GM23338 (cell line): ENCODE data around the gene ABCC6. TPM values are rescaled to one million over a fixed set of nuclear protein-coding genes. Genes with fewer than 3 reads are reported as not detected.

Experiments
- ATAC-seq: fragments of 200-7000 bp; cut with Tn5 transposase; 3 replicates; pipeline ENCODE4 v1.9.1; 2020
- DNase-seq: peaks from one replicate; pipeline ENCODE4 v3.0.0-alpha.2; 2015; ENCODE audit warnings: low spot score
- H2AFZ ChIP-seq: fragments of 200-600 bp; sonication (generic); 2 replicates; pipeline ENCODE4 v1.8.0; 2016; ENCODE audit warnings: antibody characterized with exemption, mild to moderate bottlenecking, moderate library complexity
- H3F3A ChIP-seq: fragments of 200-600 bp; sonication (generic); replicated peaks from 2 replicates; pipeline ENCODE4 v1.8.0; 2017; ENCODE audit warnings: antibody characterized with exemption, mixed run types, low read depth
- H3K27ac ChIP-seq: fragments of 200-600 bp; sonication (generic); 2 replicates; pipeline ENCODE4 v1.6.1; 2016; ENCODE audit warnings: low read depth
- H3K27me3 ChIP-seq: fragments of 200-600 bp; sonication (generic); 2 replicates; pipeline ENCODE4 v1.8.0; 2016; ENCODE audit warnings: mild to moderate bottlenecking, mixed run types, moderate library complexity; ENCODE audit not compliant: insufficient read depth
- H3K36me3 ChIP-seq: fragments of 200-600 bp; sonication (generic); 2 replicates; pipeline ENCODE4 v1.8.0; 2016; ENCODE audit warnings: mild to moderate bottlenecking; ENCODE audit not compliant: insufficient read depth
- H3K4me1 ChIP-seq: fragments of 200-600 bp; sonication (generic); 2 replicates; pipeline ENCODE4 v1.8.0; 2016; ENCODE audit warnings: mild to moderate bottlenecking, moderate library complexity; ENCODE audit not compliant: insufficient read depth
- H3K4me2 ChIP-seq: fragments of 200-600 bp; sonication (generic); 2 replicates; pipeline ENCODE4 v1.7.1; 2017; ENCODE audit warnings: mixed run types
- H3K4me3 ChIP-seq: fragments of 200-600 bp; sonication (generic); 2 replicates; pipeline ENCODE4 v1.6.1; 2016; ENCODE audit warnings: mixed run types
- H3K79me2 ChIP-seq: fragments of 200-600 bp; sonication (generic); replicated peaks from 2 replicates; pipeline ENCODE4 v1.8.0; 2017; ENCODE audit warnings: mild to moderate bottlenecking; ENCODE audit not compliant: insufficient read depth
- H3K9me2 ChIP-seq: fragments of 200-600 bp; sonication (generic); 2 replicates; pipeline ENCODE4 v1.8.0; 2017; ENCODE audit not compliant: insufficient read depth
- H4K20me1 ChIP-seq: fragments of 200-600 bp; sonication (generic); replicated peaks from 2 replicates; pipeline ENCODE4 v1.8.0; 2017; ENCODE audit warnings: mild to moderate bottlenecking; ENCODE audit not compliant: insufficient read depth
- H3K27ac Mint-ChIP-seq: 2 replicates; pipeline ENCODE4 v1.8.0; 2020; ENCODE audit warnings: inconsistent platforms, mild to moderate bottlenecking, moderate library complexity, mixed read lengths
- H3K27me3 Mint-ChIP-seq: 3 replicates; pipeline ENCODE4 v1.8.0; 2022; ENCODE audit warnings: low read depth, mild to moderate bottlenecking, moderate library complexity, mixed read lengths, inconsistent platforms; ENCODE audit not compliant: insufficient read depth, poor library complexity
- H3K36me3 Mint-ChIP-seq: 3 replicates; pipeline ENCODE4 v1.8.0; 2021; ENCODE audit warnings: low read depth, mild to moderate bottlenecking, inconsistent platforms, moderate library complexity, mixed read lengths
- H3K4me1 Mint-ChIP-seq: 3 replicates; pipeline ENCODE4 v1.8.0; 2020; ENCODE audit warnings: mild to moderate bottlenecking, inconsistent platforms, mixed read lengths
- H3K4me3 Mint-ChIP-seq: 3 replicates; pipeline ENCODE4 v1.8.0; 2021; ENCODE audit warnings: moderate library complexity, mild to moderate bottlenecking, inconsistent platforms, mixed read lengths
- H3K9me3 Mint-ChIP-seq: 3 replicates; pipeline ENCODE4 v1.8.0; 2020; ENCODE audit warnings: moderate library complexity, mild to moderate bottlenecking, inconsistent platforms, mixed read lengths
- CREB1 ChIP-seq: fragments of 250-450 bp; sonication (Bioruptor Pico); IDR thresholded peaks from 2 replicates; pipeline ENCODE4 v1.5.0; 2020; ENCODE audit warnings: low read depth, mild to moderate bottlenecking, moderate library complexity
- CTCF ChIP-seq, 2 experiments: fragments of 200-600 bp in 1 of 2; sonication (generic) in 1 of 2; conservative IDR thresholded peaks; 2 replicates each; pipeline versions ENCODE4 v1.5.1 to v1.6.1; 2016 to 2017; ENCODE audit warnings: antibody characterized with exemption in 2 of 2, low read depth in 2 of 2, mild to moderate bottlenecking in 2 of 2, moderate library complexity in 1 of 2
- EZH2phosphoT487 ChIP-seq: fragments of 200-600 bp; sonication (generic); IDR thresholded peaks from one replicate; pipeline ENCODE4 v1.8.1; 2018; ENCODE audit warnings: antibody characterized with exemption; ENCODE audit not compliant: unreplicated experiment
- JUNB ChIP-seq: IDR thresholded peaks from one replicate; pipeline ENCODE4 v1.6.1; 2016; ENCODE audit warnings: antibody characterized with exemption; ENCODE audit not compliant: unreplicated experiment
- NANOG ChIP-seq: IDR thresholded peaks from 2 replicates; pipeline ENCODE4 v1.6.1; 2016; ENCODE audit warnings: antibody characterized with exemption, borderline replicate concordance
- REST ChIP-seq: IDR thresholded peaks from one replicate; pipeline ENCODE4 v1.6.1; 2018; ENCODE audit warnings: antibody characterized with exemption; ENCODE audit not compliant: unreplicated experiment
- polyA plus RNA-seq: library from polyadenylated mRNA; unstranded; fragments of >200 nt; fragmentation: Nextera tagmentation; extraction: Ambion mirVana; gene quantifications from 2 replicates; pipeline ENCODE4 v1.2.1, GENCODE V29; 2016
- total RNA-seq: library from RNA; depleted of rRNA; stranded (reverse); fragments of >200 nt; shearing (Covaris generic); gene quantifications from 2 replicates; pipeline ENCODE4 v1.2.3, GENCODE V29; 2014
- TF ChIP-seq, protein P1 (sequence below): IDR thresholded peaks from 2 replicates; pipeline ENCODE4 v1.6.1; 2016; ENCODE audit warnings: antibody characterized with exemption

ABCC6 gene
- total and polyA plus RNA-seq, 2 experiments from 2014 or later = 0.73 to 2.8 TPM

- TF ChIP-seq JUNB (no peak), EZH2phosphoT487 (no peak)
- TF ChIP-seq, protein P1, sequence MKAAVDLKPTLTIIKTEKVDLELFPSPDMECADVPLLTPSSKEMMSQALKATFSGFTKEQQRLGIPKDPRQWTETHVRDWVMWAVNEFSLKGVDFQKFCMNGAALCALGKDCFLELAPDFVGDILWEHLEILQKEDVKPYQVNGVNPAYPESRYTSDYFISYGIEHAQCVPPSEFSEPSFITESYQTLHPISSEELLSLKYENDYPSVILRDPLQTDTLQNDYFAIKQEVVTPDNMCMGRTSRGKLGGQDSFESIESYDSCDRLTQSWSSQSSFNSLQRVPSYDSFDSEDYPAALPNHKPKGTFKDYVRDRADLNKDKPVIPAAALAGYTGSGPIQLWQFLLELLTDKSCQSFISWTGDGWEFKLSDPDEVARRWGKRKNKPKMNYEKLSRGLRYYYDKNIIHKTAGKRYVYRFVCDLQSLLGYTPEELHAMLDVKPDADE = no peak
Measured at GRCh38 chr16:16178455-16179162, 44.7 kb downstream of the ABCC6 start (continued).

- H3K4me1 Mint-ChIP-seq = no peaks in the 10 kb centered on the region
- H3F3A ChIP-seq = no peaks in the 10 kb centered on the region
- H3K36me3 ChIP-seq = no peaks in the 10 kb centered on the region
- H3K27ac Mint-ChIP-seq = no peak overlapping the region
- no peak overlapping the region for H3K4me2 ChIP-seq
- no peaks in the 10 kb centered on the region for H3K4me1 ChIP-seq
- no peaks in the 10 kb centered on the region for H3K27me3 ChIP-seq
- DNase-seq (no peak), ATAC-seq (no peak)
- H3K27me3 Mint-ChIP-seq = peaks cover 8% of the 10 kb centered on the region
- TF ChIP-seq REST (no peak), CREB1 (CRISPR knock-in tag) (no peak), NANOG (no peak), EZH2phosphoT487 (no peak), JUNB (no peak)
- peaks cover 10% of the 10 kb centered on the region; the same call in 2 of the 3 replicates for H3K36me3 Mint-ChIP-seq
- H3K9me3 Mint-ChIP-seq = peaks cover 25% of the 10 kb centered on the region
- H3K27ac ChIP-seq = no peak overlapping the region
- no peak overlapping the region for H3K4me3 Mint-ChIP-seq
- H3K9me2 ChIP-seq = no peaks in the 10 kb centered on the region; the same call in 1 of the 2 replicates
- H3K79me2 ChIP-seq = no peaks in the 10 kb centered on the region
- no peak overlapping the region for H2AFZ ChIP-seq
- no peak overlapping the region for H3K4me3 ChIP-seq
- H4K20me1 ChIP-seq = no peaks in the 10 kb centered on the region
Measured at GRCh38 chr16:16176328-16176727, 47.0 kb downstream of the ABCC6 start.

DNA sequence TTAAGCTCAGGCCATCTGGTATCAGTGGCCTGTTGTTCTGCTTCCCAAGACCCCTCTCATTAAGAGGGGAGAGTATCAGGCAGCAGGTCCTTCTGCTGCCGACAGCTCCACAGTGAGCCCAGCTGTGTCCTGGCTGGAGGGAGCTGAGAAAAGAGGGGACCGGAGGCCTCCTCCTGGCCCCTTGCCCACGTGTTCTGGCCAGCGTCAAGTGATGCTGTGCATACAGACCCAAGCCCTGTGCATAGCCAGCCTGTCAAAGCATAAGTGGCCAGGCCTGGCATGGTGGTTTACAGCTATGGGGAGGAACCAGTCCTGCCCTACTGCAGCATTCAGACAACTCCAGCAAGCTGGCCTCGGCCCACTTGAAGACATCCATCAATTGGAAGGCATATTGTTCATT lies 48.0 kb downstream of the ABCC6 start:
- H3K4me1 ChIP-seq = no peaks in the 10 kb centered on the region
- no peaks in the 10 kb centered on the region; the same call in 1 of the 2 replicates for H3K9me2 ChIP-seq
- ATAC-seq = no peak
- no peaks in the 10 kb centered on the region for H3K4me1 Mint-ChIP-seq
- H3K36me3 ChIP-seq = no peaks in the 10 kb centered on the region
- no peak overlapping the region for H3K4me3 Mint-ChIP-seq
- H2AFZ ChIP-seq = no peak overlapping the region
- H3K27me3 ChIP-seq = no peaks in the 10 kb centered on the region
- H4K20me1 ChIP-seq = no peaks in the 10 kb centered on the region
- H3K4me2 ChIP-seq = no peak overlapping the region
- no peak for DNase-seq
- no peak overlapping the region for H3K27ac ChIP-seq
- peaks cover 22% of the 10 kb centered on the region for H3K9me3 Mint-ChIP-seq
- H3K27ac Mint-ChIP-seq = no peak overlapping the region
- H3F3A ChIP-seq = no peaks in the 10 kb centered on the region
- H3K4me3 ChIP-seq = no peak overlapping the region
- no peaks in the 10 kb centered on the region for H3K79me2 ChIP-seq
- H3K36me3 Mint-ChIP-seq = peaks cover 7% of the 10 kb centered on the region; the same call in 2 of the 3 replicates
- H3K27me3 Mint-ChIP-seq = peaks cover 7% of the 10 kb centered on the region
- no peak for TF ChIP-seq CREB1 (CRISPR knock-in tag)
- no peak for TF ChIP-seq EZH2phosphoT487
- TF ChIP-seq, protein P1 = no peak
- no peak for TF ChIP-seq JUNB
- no peak for TF ChIP-seq CTCF (conservative IDR thresholded peaks at IDR 0.05; ENCODE audit: low read depth in 2 of 2)
